Thyroid gland (tissue), 4 donors: Measurements from ENCODE around the gene UNC13A. TPM values are rescaled to one million over a fixed set of nuclear protein-coding genes. Genes with fewer than 3 reads are reported as not detected.
A peak's percentile ranks its signal among the peaks of the same experiment; 100 is the strongest.

Experiments used
- DNase-seq, 2 donors: peaks; one replicate each; pipeline ENCODE4 v3.0.0-alpha.2; 2019
- H3K27ac ChIP-seq, 3 donors: fragments of 200-600 bp; sonication (generic); 1 replicate in 2 of 3; 2 replicates in 1 of 3; pipeline ENCODE4 v1.5.1; 2016 to 2019; ENCODE audit warnings: mild to moderate bottlenecking in 1 of 3, moderate library complexity in 1 of 3
- H3K27me3 ChIP-seq: fragments of 200-600 bp; sonication (generic); one replicate; pipeline ENCODE4 v1.5.1; 2019
- H3K36me3 ChIP-seq, 2 donors: fragments of 200-600 bp; sonication (generic); one replicate each; pipeline ENCODE4 v1.5.1; 2016 to 2019
- H3K4me1 ChIP-seq, 2 donors: fragments of 200-600 bp; sonication (generic); one replicate each; pipeline ENCODE4 v1.5.1; 2017 to 2019
- H3K4me3 ChIP-seq, 3 donors: fragments of 200-600 bp; sonication (generic); replicated peaks in 1 of 3; 1 replicate in 2 of 3; 2 replicates in 1 of 3; pipeline ENCODE4 v1.5.1; 2016; ENCODE audit warnings: mild to moderate bottlenecking in 1 of 3
- H3K9me3 ChIP-seq: fragments of 200-600 bp; sonication (generic); one replicate; pipeline ENCODE4 v1.5.1; 2017
- CTCF ChIP-seq, 6 experiments: fragments of 200-600 bp in 3 of 6; fragments of 450-650 bp in 3 of 6; sonication (generic) in 3 of 6; IDR thresholded peaks; one replicate each; pipeline ENCODE4 v1.5.1; 2016 to 2019; ENCODE audit warnings: antibody characterized with exemption in 6 of 6, mild to moderate bottlenecking in 2 of 6, inconsistent platforms in 1 of 6, moderate library complexity in 1 of 6
- POLR2A ChIP-seq, 2 donors: fragments of 450-650 bp; IDR thresholded peaks; one replicate each; pipeline ENCODE4 v1.6.1; 2017; ENCODE audit warnings: antibody characterized with exemption in 2 of 2, mild to moderate bottlenecking in 2 of 2, moderate library complexity in 1 of 2
- WGBS, 2 donors: methylation state at CpG; one replicate each; pipeline ENCODE4 v1.1.5; 2017; 5-methylcytosine and 5-hydroxymethylcytosine counted together
- intact Hi-C: fragments of 100-400 bp; cut with DNase I; formaldehyde crosslinking; loops from one replicate; pipeline ENCODE4 v1.15.1; 2023
- total RNA-seq, 4 donors: library from RNA; depleted of rRNA; stranded (reverse); fragments of >200 nt; gene quantifications; one replicate each; pipeline ENCODE4 v1.2.3, GENCODE V29; 2016

Gene UNC13A
- total RNA-seq, 4 donors from 2014 or later, result under 0.01 to 2.7 (median 0.21) TPM

GRCh38 chr19:17606590-17607185 lies 81.5 kb downstream of the UNC13A start:
- intact Hi-C loops, result loop anchor here (10.0 kb wide), 1 partner anchor 168 kb away; no protein-coding TSS in a partner anchor
- H3K27ac ChIP-seq, result no peak overlapping the region
- H3K36me3 ChIP-seq, result no peaks in the 10 kb centered on the region
- H3K4me3 ChIP-seq, result no peak overlapping the region
- H3K9me3 ChIP-seq, result no peaks in the 10 kb centered on the region
- TF ChIP-seq POLR2A (IDR thresholded peaks at IDR 0.05), result no peak
- no peak for TF ChIP-seq CTCF (IDR thresholded peaks at IDR 0.05)
- H3K4me1 ChIP-seq, result peaks cover 0 to 11% of the 10 kb centered on the region in 2 donors
- no peak for DNase-seq
- 17 to 26% methylated on average over 12 to 18 of the region's 18 CpGs for WGBS, 2 donors
- no peaks in the 10 kb centered on the region for H3K27me3 ChIP-seq

- 3 to 4% methylated on average over 19 to 22 of the region's 85 CpGs for WGBS, 2 donors
- TF ChIP-seq POLR2A (IDR thresholded peaks at IDR 0.05) (no peak), CTCF (IDR thresholded peaks at IDR 0.05) (peak in 4 of 6 experiments; percentile 30 to 49 (median 42))
- intact Hi-C loops, result loop anchor here (10.0 kb wide), 1 partner anchor 169 kb away; no protein-coding TSS in a partner anchor
- H3K4me1 ChIP-seq, result peaks cover 0 to 11% of the 10 kb centered on the region in 2 donors
- no peaks in the 10 kb centered on the region for H3K36me3 ChIP-seq
- DNase-seq, result peak; percentile 32 to 33
- no peaks in the 10 kb centered on the region for H3K9me3 ChIP-seq
- no peak overlapping the region for H3K27ac ChIP-seq
- H3K4me3 ChIP-seq, result peak overlapping the region in 1 of 3 donors; percentile 9
- H3K27me3 ChIP-seq, result no peaks in the 10 kb centered on the region
Measured at GRCh38 chr19:17605761-17606589, 82.2 kb downstream of the UNC13A start.

- no peak overlapping the region for H3K27ac ChIP-seq
- no peak for DNase-seq
- intact Hi-C loops, result loop anchor here (10.0 kb wide), 1 partner anchor 170 kb away; no protein-coding TSS in a partner anchor
- H3K36me3 ChIP-seq, result no peaks in the 10 kb centered on the region
- H3K4me1 ChIP-seq, result peaks cover 0 to 11% of the 10 kb centered on the region in 2 donors
- WGBS, 2 donors, result 91 to 94% methylated on average over 8 of the region's 8 CpGs
- H3K4me3 ChIP-seq, result no peak overlapping the region
- H3K9me3 ChIP-seq, result no peaks in the 10 kb centered on the region
- TF ChIP-seq POLR2A (IDR thresholded peaks at IDR 0.05) (no peak), CTCF (IDR thresholded peaks at IDR 0.05) (no peak)
- H3K27me3 ChIP-seq, result no peaks in the 10 kb centered on the region
Measured at GRCh38 chr19:17605117-17605516, 83.0 kb downstream of the UNC13A start.

GRCh38 chr19:17604372-17605025 lies 83.7 kb downstream of the UNC13A start:
- H3K36me3 ChIP-seq, result no peaks in the 10 kb centered on the region
- H3K4me1 ChIP-seq, result peaks cover 0 to 11% of the 10 kb centered on the region in 2 donors
- no peak overlapping the region for H3K27ac ChIP-seq
- no peaks in the 10 kb centered on the region for H3K27me3 ChIP-seq
- H3K4me3 ChIP-seq, result no peak overlapping the region
- no peak for DNase-seq
- 51 to 60% methylated on average over 8 of the region's 8 CpGs for WGBS, 2 donors
- no peak for TF ChIP-seq POLR2A (IDR thresholded peaks at IDR 0.05)
- TF ChIP-seq CTCF (IDR thresholded peaks at IDR 0.05), result no peak
- intact Hi-C loops, result loop anchor here (10.0 kb wide), 1 partner anchor 170 kb away; no protein-coding TSS in a partner anchor
- H3K9me3 ChIP-seq, result no peaks in the 10 kb centered on the region
